ENCODE results near the gene UBAC1. TPM values are rescaled to one million over a fixed set of nuclear protein-coding genes. Genes with fewer than 3 reads are reported as not detected.

UBAC1 gene
- total RNA-seq, 1 experiment from 2014 or later: 54.8 TPM

DNA sequence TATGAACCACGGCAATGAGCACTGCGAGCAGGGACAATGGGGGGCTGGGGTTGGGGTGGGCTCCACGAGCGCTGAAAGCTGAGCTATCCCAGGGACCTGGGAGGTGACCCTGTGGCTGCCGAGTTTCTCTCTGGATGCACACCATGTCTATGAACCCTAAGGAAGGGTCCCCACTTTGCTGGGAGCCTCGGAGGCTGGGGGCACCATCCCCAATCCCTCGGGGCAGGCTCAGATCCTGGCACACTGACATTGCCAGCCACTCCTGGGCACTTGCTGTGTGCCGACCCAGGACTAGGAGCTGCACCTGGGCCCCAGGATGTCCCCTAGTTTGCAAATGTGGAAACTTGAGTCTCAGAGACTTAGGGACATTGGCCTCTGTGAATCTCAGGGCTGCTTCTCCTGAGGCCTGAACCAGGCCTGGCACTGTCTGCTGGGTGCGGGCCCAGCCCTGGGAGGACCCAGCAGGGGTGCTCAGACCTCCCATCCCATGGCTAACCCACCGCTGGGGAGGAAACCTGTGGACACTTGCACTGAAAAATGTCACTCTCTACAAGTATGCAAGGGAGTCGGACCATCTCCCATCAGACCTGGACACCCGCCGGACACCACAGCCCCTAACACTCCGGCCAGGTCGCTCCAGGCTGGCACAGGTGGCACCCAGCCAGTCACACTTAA, 40.8 kb downstream of the UBAC1 start:
- ATAC-seq (no peak), DNase-seq (ENCODE audit: low read depth, low spot score) (no peak)
- H3K4me3 ChIP-seq (replicated peaks in 1 of 2; ENCODE audit: low read depth in 1 of 2, low read length in 2 of 2): no peak overlapping the region
- TF ChIP-seq SP1 (IDR thresholded peaks at IDR 0.05; ENCODE audit: low read depth) (no peak), POLR2A (IDR thresholded peaks at IDR 0.05; ENCODE audit: borderline replicate concordance, extremely low read depth, insufficient read depth, insufficient read length) (no peak), FOSL1 (IDR thresholded peaks at IDR 0.05; ENCODE audit: low read depth) (no peak), RAD21 (IDR thresholded peaks at IDR 0.05; ENCODE audit: low read depth) (no peak), YY1 (IDR thresholded peaks at IDR 0.05; ENCODE audit: extremely low read depth, insufficient replicate concordance, low read depth, low read length) (no peak), ZNF274 (IDR thresholded peaks at IDR 0.05; ENCODE audit: low read depth, low read length) (no peak), SRF (IDR thresholded peaks at IDR 0.05; ENCODE audit: low read depth) (no peak), CBX3 (IDR thresholded peaks at IDR 0.05; ENCODE audit: low read depth) (no peak), ATF3 (IDR thresholded peaks at IDR 0.05) (no peak), ELF1 (IDR thresholded peaks at IDR 0.05; ENCODE audit: borderline replicate concordance, low read depth) (no peak), EGR1 (IDR thresholded peaks at IDR 0.05; ENCODE audit: low read depth) (no peak), CEBPB (IDR thresholded peaks at IDR 0.05; ENCODE audit: low read depth) (no peak), ZFX (IDR thresholded peaks at IDR 0.05) (no peak), SIN3A (IDR thresholded peaks at IDR 0.05; ENCODE audit: low read depth) (no peak), POLR2AphosphoS5 (IDR thresholded peaks at IDR 0.05; ENCODE audit: low read depth, low read length) (no peak), EZH2 (IDR thresholded peaks at IDR 0.05) (no peak), EZH2phosphoT487 (IDR thresholded peaks at IDR 0.05; ENCODE audit: borderline replicate concordance) (no peak)
- TF ChIP-seq, protein P1, sequence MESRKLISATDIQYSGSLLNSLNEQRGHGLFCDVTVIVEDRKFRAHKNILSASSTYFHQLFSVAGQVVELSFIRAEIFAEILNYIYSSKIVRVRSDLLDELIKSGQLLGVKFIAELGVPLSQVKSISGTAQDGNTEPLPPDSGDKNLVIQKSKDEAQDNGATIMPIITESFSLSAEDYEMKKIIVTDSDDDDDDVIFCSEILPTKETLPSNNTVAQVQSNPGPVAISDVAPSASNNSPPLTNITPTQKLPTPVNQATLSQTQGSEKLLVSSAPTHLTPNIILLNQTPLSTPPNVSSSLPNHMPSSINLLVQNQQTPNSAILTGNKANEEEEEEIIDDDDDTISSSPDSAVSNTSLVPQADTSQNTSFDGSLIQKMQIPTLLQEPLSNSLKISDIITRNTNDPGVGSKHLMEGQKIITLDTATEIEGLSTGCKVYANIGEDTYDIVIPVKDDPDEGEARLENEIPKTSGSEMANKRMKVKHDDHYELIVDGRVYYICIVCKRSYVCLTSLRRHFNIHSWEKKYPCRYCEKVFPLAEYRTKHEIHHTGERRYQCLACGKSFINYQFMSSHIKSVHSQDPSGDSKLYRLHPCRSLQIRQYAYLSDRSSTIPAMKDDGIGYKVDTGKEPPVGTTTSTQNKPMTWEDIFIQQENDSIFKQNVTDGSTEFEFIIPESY (IDR thresholded peaks at IDR 0.05; ENCODE audit: extremely low read depth, insufficient replicate concordance, low read length): no peak
- TF ChIP-seq, protein P2, sequence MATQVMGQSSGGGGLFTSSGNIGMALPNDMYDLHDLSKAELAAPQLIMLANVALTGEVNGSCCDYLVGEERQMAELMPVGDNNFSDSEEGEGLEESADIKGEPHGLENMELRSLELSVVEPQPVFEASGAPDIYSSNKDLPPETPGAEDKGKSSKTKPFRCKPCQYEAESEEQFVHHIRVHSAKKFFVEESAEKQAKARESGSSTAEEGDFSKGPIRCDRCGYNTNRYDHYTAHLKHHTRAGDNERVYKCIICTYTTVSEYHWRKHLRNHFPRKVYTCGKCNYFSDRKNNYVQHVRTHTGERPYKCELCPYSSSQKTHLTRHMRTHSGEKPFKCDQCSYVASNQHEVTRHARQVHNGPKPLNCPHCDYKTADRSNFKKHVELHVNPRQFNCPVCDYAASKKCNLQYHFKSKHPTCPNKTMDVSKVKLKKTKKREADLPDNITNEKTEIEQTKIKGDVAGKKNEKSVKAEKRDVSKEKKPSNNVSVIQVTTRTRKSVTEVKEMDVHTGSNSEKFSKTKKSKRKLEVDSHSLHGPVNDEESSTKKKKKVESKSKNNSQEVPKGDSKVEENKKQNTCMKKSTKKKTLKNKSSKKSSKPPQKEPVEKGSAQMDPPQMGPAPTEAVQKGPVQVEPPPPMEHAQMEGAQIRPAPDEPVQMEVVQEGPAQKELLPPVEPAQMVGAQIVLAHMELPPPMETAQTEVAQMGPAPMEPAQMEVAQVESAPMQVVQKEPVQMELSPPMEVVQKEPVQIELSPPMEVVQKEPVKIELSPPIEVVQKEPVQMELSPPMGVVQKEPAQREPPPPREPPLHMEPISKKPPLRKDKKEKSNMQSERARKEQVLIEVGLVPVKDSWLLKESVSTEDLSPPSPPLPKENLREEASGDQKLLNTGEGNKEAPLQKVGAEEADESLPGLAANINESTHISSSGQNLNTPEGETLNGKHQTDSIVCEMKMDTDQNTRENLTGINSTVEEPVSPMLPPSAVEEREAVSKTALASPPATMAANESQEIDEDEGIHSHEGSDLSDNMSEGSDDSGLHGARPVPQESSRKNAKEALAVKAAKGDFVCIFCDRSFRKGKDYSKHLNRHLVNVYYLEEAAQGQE (IDR thresholded peaks at IDR 0.05; ENCODE audit: low read depth): no peak
- H3K27me3 ChIP-seq (ENCODE audit: insufficient read depth, low read length): no peaks in the 10 kb centered on the region
- H3K9ac ChIP-seq (ENCODE audit: low read length): no peak overlapping the region
- no peaks in the 10 kb centered on the region for H3K79me2 ChIP-seq (ENCODE audit: insufficient read depth, low read length)
- no peak overlapping the region for H3K27ac ChIP-seq (ENCODE audit: low read depth, low read length)
- H2AFZ ChIP-seq (ENCODE audit: low read depth, low read length, poor library complexity, severe bottlenecking): no peak overlapping the region
- H4K20me1 ChIP-seq (ENCODE audit: insufficient read depth): no peaks in the 10 kb centered on the region
- peaks cover 5 to 8% of the 10 kb centered on the region in 2 experiments; a peak in 2 of 4 replicates for H3K9me3 ChIP-seq (ENCODE audit: control insufficient read depth in 1 of 2, insufficient read depth in 1 of 2, low read depth in 1 of 2, low read length in 2 of 2)
- peaks cover 0 to 10% of the 10 kb centered on the region in 2 experiments; a peak in 3 of 4 replicates for H3K36me3 ChIP-seq (ENCODE audit: control insufficient read depth in 1 of 2, insufficient read depth in 2 of 2, low read length in 2 of 2)
- CTCF ChIA-PET: no interaction called here
- POLR2A ChIA-PET: no interaction called here
- intact Hi-C loops (cut with micrococcal nuclease): no loop called here
- RAD21 ChIA-PET (ENCODE audit: low non-redundant PET in 1 of 2, low total read pairs in 2 of 2, uncharacterized antibody in 2 of 2, unreplicated experiment in 2 of 2): no interaction called here
- no TSS peak for BruUV-seq (replicated peaks)
- H3K4me1 ChIP-seq (ENCODE audit: control insufficient read depth in 1 of 2, insufficient read depth in 2 of 2, low read length in 2 of 2): peaks cover 0 to 3% of the 10 kb centered on the region in 2 experiments; a peak in 2 of 4 replicates
- H3K4me2 ChIP-seq (ENCODE audit: low read length): no peak overlapping the region
- H3K9me2 ChIP-seq (ENCODE audit: insufficient read depth): no peaks in the 10 kb centered on the region
